GM19372 (cell line): ENCODE data around the gene F2.

Source experiments
- ATAC-seq: cut with Tn5 transposase; IDR thresholded peaks from one replicate; pipeline ENCODE4 v1.9.1; 2021; ENCODE audit warnings: mild to moderate bottlenecking, low read depth, moderate library complexity; ENCODE audit not compliant: unreplicated experiment

Gene F2

GRCh38 chr11:46736615-46737014 is 17.6 kb downstream of the F2 start:
- no peak for ATAC-seq

GRCh38 chr11:46737699-46738098 is 18.7 kb downstream of the F2 start:
- no peak for ATAC-seq

GRCh38 chr11:46738887-46739286 is 19.9 kb downstream of the F2 start:
- no peak for ATAC-seq

GRCh38 chr11:46741600-46742484 is 22.8 kb downstream of the F2 start:
- ATAC-seq = no peak

- ATAC-seq = no peak
Observed at GRCh38 chr11:46743043-46743442, 24.0 kb downstream of the F2 start.

GRCh38 chr11:46743693-46744339 is 24.8 kb downstream of the F2 start:
- ATAC-seq = no peak

- no peak for ATAC-seq
Observed at GRCh38 chr11:46745328-46745727, 26.3 kb downstream of the F2 start.

- no peak for ATAC-seq
Observed at GRCh38 chr11:46745995-46746394, 27.0 kb downstream of the F2 start.

GRCh38 chr11:46747150-46747549 is 28.1 kb downstream of the F2 start:
- no peak for ATAC-seq

GRCh38 chr11:46755962-46756361 is 36.9 kb downstream of the F2 start:
- ATAC-seq = no peak

- no peak for ATAC-seq
Observed at GRCh38 chr11:46759196-46759595, 40.2 kb downstream of the F2 start.

GRCh38 chr11:46760429-46761128 is 41.6 kb downstream of the F2 start:
- no peak for ATAC-seq

GRCh38 chr11:46761807-46762206 is 42.8 kb downstream of the F2 start:
- ATAC-seq = no peak

- ATAC-seq = no peak
Observed at GRCh38 chr11:46762248-46762647, 43.2 kb downstream of the F2 start.

GRCh38 chr11:46766656-46767055 is 47.6 kb downstream of the F2 start:
- no peak for ATAC-seq

GRCh38 chr11:46769636-46770221 is 50.7 kb downstream of the F2 start:
- no peak for ATAC-seq

- ATAC-seq = no peak
Observed at GRCh38 chr11:46776878-46777277, 57.9 kb downstream of the F2 start.

GRCh38 chr11:46778416-46778815 is 59.4 kb downstream of the F2 start:
- ATAC-seq = no peak
